ENCODE measurements around the gene CES3. TPM values are rescaled to one million over a fixed set of nuclear protein-coding genes. Genes with fewer than 3 reads are reported as not detected.
"Not testable (repeated sequence)": the region's sequence is repeated elsewhere in the genome, so short reads cannot be mapped to it uniquely, and the experiment has no call there.

The CES3 gene
- total and polyA plus RNA-seq, 4 donors = 0.15 to 2.4 (median 1.3) TPM

DNA sequence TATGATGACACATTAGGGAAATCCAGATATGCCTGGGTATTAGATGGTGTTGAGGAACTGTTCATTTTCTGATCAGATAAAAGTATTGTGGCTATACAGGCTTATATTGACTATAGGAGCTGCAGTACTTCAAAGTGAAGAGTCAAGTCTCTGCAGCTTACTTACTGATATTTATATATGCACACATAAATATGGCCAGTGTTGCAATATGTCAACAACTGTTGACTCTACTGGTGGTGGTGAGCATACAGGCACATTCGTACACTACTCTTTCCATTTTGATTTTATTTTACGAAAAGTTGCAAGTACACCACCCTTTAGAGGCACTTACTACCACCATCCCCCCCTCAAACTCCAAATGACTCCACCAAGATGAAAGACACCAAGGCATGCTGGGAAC, 29.4 kb upstream of the CES3 start:
- Histone ChIP-seq H3K4me1 (ENCODE audit: control insufficient read depth in 1 of 2, insufficient read depth in 2 of 2, low read length in 2 of 2) (no peaks in the 10 kb centered on the region), H3K36me3 (ENCODE audit: control insufficient read depth in 1 of 2, insufficient read depth in 2 of 2, low read length in 1 of 2) (no peaks in the 10 kb centered on the region), H3K27ac (ENCODE audit: low read depth in 1 of 2, low read length in 2 of 2) (no peak overlapping the region), H3K27me3 (ENCODE audit: control insufficient read depth in 1 of 2, insufficient read depth in 2 of 2, low read length in 1 of 2) (no peaks in the 10 kb centered on the region), H3K9me3 (ENCODE audit: control insufficient read depth, low read length) (no peaks in the 10 kb centered on the region), H3K4me3 (ENCODE audit: low read length in 2 of 2) (no peak overlapping the region)
- ATAC-seq (ENCODE audit: low FRiP score) = no peak
- 78 to 81% methylated on average over 2 of the region's 2 CpGs for WGBS, 2 donors
- no peak for DNase-seq
- intact Hi-C loops (cut with DNase I) = no loop called here

GRCh38 chr16:66932076-66932475, 29.0 kb upstream of the CES3 start:
- Histone ChIP-seq H3K27ac (ENCODE audit: low read depth in 1 of 2, low read length in 2 of 2) (no peak overlapping the region), H3K9me3 (ENCODE audit: control insufficient read depth, low read length) (no peaks in the 10 kb centered on the region), H3K4me1 (ENCODE audit: control insufficient read depth in 1 of 2, insufficient read depth in 2 of 2, low read length in 2 of 2) (no peaks in the 10 kb centered on the region), H3K27me3 (ENCODE audit: control insufficient read depth in 1 of 2, insufficient read depth in 2 of 2, low read length in 1 of 2) (no peaks in the 10 kb centered on the region), H3K36me3 (ENCODE audit: control insufficient read depth in 1 of 2, insufficient read depth in 2 of 2, low read length in 1 of 2) (no peaks in the 10 kb centered on the region), H3K4me3 (ENCODE audit: low read length in 2 of 2) (no peak overlapping the region)
- intact Hi-C loops (cut with DNase I) = no loop called here
- ATAC-seq (ENCODE audit: low FRiP score) = no peak
- WGBS, 2 donors = 77 to 84% methylated on average over 4 of the region's 4 CpGs
- no peak for DNase-seq

DNA sequence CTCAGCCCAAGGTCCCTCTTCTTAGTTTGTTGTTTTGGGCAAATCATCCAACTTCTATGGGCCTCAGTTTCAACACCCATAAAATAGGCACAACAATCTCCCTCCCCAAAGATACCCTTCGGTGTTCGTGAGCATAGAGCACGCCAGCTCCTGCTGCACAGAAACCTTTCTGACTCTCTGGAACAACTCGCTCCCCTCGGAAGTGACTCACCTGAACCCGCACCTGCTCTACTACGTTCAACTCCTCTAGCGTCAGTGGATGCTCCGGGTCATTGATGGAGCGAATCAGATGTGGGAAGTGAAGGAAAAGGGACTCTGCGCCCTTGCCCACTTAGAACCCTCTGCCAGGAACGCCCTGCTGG, 27.3 kb upstream of the CES3 start:
- H3K4me3 ChIP-seq (ENCODE audit: low read length in 2 of 2) = peak overlapping the region; percentile 31 to 58
- intact Hi-C loops (cut with DNase I) = no loop called here
- H3K4me1 ChIP-seq (ENCODE audit: control insufficient read depth in 1 of 2, insufficient read depth in 2 of 2, low read length in 2 of 2) = no peaks in the 10 kb centered on the region
- H3K36me3 ChIP-seq (ENCODE audit: control insufficient read depth in 1 of 2, insufficient read depth in 2 of 2, low read length in 1 of 2) = no peaks in the 10 kb centered on the region
- peak overlapping the region in 1 of 2 donors; percentile 30 for H3K27ac ChIP-seq (ENCODE audit: low read depth in 1 of 2, low read length in 2 of 2)
- H3K27me3 ChIP-seq (ENCODE audit: control insufficient read depth in 1 of 2, insufficient read depth in 2 of 2, low read length in 1 of 2) = no peaks in the 10 kb centered on the region
- WGBS, 2 donors = 2% methylated on average over 12 of the region's 12 CpGs
- no peak for DNase-seq
- no peaks in the 10 kb centered on the region for H3K9me3 ChIP-seq (ENCODE audit: control insufficient read depth, low read length)
- ATAC-seq (ENCODE audit: low FRiP score) = no peak

DNA sequence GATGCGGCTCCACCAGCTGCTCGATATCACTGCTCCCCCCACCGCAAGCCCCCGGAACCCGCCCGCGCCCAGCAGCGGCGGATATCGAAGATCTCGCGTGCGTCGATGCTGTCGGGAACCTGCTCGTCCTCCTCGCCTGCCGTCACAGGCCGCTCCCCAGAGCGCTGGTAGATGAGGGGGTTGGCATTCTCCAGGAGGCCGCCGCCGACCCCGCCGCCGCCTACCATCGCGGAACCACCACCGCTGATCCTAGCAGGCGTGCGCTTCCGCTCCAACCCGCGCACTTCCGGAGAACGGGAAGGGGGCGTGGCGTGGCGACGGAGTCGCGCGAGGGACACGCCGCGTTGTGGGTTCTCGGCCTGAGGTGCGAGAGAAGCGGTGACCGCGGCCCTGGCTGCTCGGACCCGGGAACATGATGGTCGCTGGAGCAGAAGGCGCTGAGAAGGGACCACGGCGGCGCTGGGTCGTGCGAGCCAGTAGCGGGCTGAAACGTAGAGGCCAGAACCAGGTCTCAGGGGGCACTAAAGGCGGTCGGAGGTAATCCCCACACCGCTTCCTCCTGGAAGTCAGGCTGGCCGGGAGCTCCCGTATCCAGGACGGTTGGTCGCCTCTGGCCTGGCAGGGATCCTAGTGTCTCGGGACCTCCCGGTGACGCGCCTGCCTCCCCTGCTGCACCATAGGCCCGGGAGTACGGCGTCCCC, 26.8 kb upstream of the CES3 start, which contains the start of gene CIAO2B:
CIAO2B (minus strand) TSS at position 265 of the 701 bp plus-strand sequence; CDS start at position 227, 38 bp downstream.
- Histone ChIP-seq H3K4me3 (ENCODE audit: low read length in 2 of 2) (peak within 1 kb of the TSS; percentile 31 to 58), H3K27ac (ENCODE audit: low read depth in 1 of 2, low read length in 2 of 2) (peak within 1 kb of the TSS in 1 of 2 donors; percentile 69), H3K9me3 (ENCODE audit: control insufficient read depth, low read length) (no peaks in the 10 kb centered on the region), H3K4me1 (ENCODE audit: control insufficient read depth in 1 of 2, insufficient read depth in 2 of 2, low read length in 2 of 2) (no peaks in the 10 kb centered on the region), H3K27me3 (ENCODE audit: control insufficient read depth in 1 of 2, insufficient read depth in 2 of 2, low read length in 1 of 2) (no peaks in the 10 kb centered on the region), H3K36me3 (ENCODE audit: control insufficient read depth in 1 of 2, insufficient read depth in 2 of 2, low read length in 1 of 2) (no peaks in the 10 kb centered on the region)
- ATAC-seq (ENCODE audit: low FRiP score) (peak; percentile 95), DNase-seq (peak; percentile 94 to 97)
- 0% methylated on average over 72 to 76 of the region's 76 CpGs for WGBS, 2 donors
- intact Hi-C loops (cut with DNase I) = no loop called here

DNA sequence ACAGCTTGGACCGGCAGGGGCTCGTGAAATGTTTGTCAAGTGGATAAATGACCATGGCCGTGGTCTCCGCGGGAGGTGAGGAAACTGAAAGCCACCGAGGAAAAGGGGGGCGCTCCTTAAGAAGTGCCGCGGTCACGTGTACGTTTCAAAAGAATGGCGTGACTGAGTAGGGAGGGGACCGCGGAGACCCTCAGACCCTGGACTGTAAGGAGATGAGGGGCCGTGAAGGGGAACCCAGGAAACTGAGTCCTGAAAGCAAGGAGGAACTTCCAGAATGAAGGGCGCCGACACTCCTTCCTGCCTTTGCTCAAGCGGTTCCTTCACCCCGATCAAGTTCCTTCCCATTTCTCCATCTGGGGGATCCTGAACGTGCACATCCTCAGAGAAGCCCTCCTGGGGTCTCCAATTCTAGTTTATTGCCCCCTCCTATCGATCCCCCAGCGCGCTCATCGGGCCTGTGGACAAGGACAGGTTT, 26.2 kb upstream of the CES3 start:
- intact Hi-C loops (cut with DNase I); DNase-seq; H3K36me3 ChIP-seq (ENCODE audit: control insufficient read depth in 1 of 2, insufficient read depth in 2 of 2, low read length in 1 of 2); H3K4me1 ChIP-seq (ENCODE audit: control insufficient read depth in 1 of 2, insufficient read depth in 2 of 2, low read length in 2 of 2); H3K27me3 ChIP-seq (ENCODE audit: control insufficient read depth in 1 of 2, insufficient read depth in 2 of 2, low read length in 1 of 2); ATAC-seq (ENCODE audit: low FRiP score); H3K9me3 ChIP-seq (ENCODE audit: control insufficient read depth, low read length): not testable (repeated sequence)
- WGBS, 2 donors = 0% methylated on average over 18 to 21 of the region's 24 CpGs
- peak overlapping the region in 1 of 2 donors; percentile 69 for H3K27ac ChIP-seq (ENCODE audit: low read depth in 1 of 2, low read length in 2 of 2)
- H3K4me3 ChIP-seq (ENCODE audit: low read length in 2 of 2) = peak overlapping the region; percentile 31 to 44

DNA sequence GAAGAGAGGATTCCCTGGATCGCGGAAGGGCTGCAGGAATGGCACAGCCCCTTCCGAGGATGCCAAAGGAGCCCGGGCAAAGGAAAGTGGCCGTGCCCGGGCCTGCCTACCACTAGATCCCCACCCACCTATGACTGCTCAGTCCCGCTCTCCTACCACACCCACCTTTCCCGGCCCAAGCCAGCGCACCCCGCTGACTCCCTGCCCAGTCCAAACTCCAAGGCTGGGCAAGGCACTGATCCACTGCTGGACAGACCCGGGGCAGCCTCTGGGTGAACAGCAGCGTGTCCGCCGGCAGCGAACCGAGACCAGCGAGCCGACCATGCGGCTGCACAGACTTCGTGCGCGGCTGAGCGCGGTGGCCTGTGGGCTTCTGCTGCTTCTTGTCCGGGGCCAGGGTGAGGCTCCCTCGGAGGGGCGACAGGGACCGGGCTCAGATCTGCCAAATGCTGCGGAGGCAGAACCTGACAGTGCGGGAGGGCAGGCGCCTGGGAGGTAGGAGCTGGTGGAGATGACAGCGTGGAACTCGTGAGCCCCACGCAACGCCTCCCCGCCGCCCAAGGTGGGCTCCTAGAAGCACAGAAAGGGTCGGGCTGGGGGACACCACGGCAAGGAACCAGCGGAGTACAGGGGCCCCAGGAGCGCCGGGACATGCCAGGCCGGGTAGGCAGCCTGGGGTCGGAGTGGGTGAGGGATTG, 25.6 kb upstream of the CES3 start, which contains the start of gene CES2:
CES2 (plus strand) TSS at position 203 of the 698 bp plus-strand sequence; CDS start at position 323, 120 bp downstream.
- Histone ChIP-seq H3K27ac (ENCODE audit: low read depth in 1 of 2, low read length in 2 of 2) (peak within 1 kb of the TSS in 1 of 2 donors; percentile 69), H3K36me3 (ENCODE audit: control insufficient read depth in 1 of 2, insufficient read depth in 2 of 2, low read length in 1 of 2) (peaks cover 0 to 2% of the 10 kb centered on the region in 2 donors), H3K4me1 (ENCODE audit: control insufficient read depth in 1 of 2, insufficient read depth in 2 of 2, low read length in 2 of 2) (no peaks in the 10 kb centered on the region), H3K9me3 (ENCODE audit: control insufficient read depth, low read length) (no peaks in the 10 kb centered on the region), H3K27me3 (ENCODE audit: control insufficient read depth in 1 of 2, insufficient read depth in 2 of 2, low read length in 1 of 2) (no peaks in the 10 kb centered on the region), H3K4me3 (ENCODE audit: low read length in 2 of 2) (peak within 1 kb of the TSS; percentile 31 to 44)
- DNase-seq (peak; percentile 80 to 90), ATAC-seq (ENCODE audit: low FRiP score) (peak; percentile 76)
- intact Hi-C loops (cut with DNase I) = no loop called here
- WGBS, 2 donors = 15 to 16% methylated on average over 41 to 44 of the region's 44 CpGs

DNA sequence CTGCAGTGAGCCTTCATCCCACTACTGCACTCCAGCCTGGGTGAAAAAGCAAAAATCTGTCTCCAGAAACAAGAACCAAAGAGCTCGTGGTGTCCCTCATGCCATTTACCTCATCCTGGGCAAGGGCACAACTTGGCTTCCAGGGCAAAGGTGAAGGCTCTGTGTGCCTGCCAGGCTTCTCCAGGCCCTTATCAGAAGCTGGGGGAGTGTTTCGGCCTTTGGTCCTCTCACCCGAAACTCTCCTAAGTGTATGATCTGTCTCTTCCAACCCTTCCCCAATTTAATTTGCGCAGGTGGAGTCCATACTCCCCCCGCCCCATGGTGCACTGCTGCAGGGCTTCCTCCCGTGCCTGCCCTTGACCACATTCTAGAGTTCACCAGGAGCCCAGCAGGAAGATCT, 24.6 kb upstream of the CES3 start:
- ATAC-seq (ENCODE audit: low FRiP score) (no peak), DNase-seq (no peak)
- Histone ChIP-seq H3K4me3 (ENCODE audit: low read length in 2 of 2) (no peak overlapping the region), H3K27ac (ENCODE audit: low read depth in 1 of 2, low read length in 2 of 2) (no peak overlapping the region), H3K36me3 (ENCODE audit: control insufficient read depth in 1 of 2, insufficient read depth in 2 of 2, low read length in 1 of 2) (peaks cover 0 to 4% of the 10 kb centered on the region in 2 donors), H3K9me3 (ENCODE audit: control insufficient read depth, low read length) (no peaks in the 10 kb centered on the region), H3K27me3 (ENCODE audit: control insufficient read depth in 1 of 2, insufficient read depth in 2 of 2, low read length in 1 of 2) (no peaks in the 10 kb centered on the region), H3K4me1 (ENCODE audit: control insufficient read depth in 1 of 2, insufficient read depth in 2 of 2, low read length in 2 of 2) (no peaks in the 10 kb centered on the region)
- WGBS, 2 donors = 81 to 82% methylated on average over 6 of the region's 6 CpGs
- intact Hi-C loops (cut with DNase I) = no loop called here

DNA sequence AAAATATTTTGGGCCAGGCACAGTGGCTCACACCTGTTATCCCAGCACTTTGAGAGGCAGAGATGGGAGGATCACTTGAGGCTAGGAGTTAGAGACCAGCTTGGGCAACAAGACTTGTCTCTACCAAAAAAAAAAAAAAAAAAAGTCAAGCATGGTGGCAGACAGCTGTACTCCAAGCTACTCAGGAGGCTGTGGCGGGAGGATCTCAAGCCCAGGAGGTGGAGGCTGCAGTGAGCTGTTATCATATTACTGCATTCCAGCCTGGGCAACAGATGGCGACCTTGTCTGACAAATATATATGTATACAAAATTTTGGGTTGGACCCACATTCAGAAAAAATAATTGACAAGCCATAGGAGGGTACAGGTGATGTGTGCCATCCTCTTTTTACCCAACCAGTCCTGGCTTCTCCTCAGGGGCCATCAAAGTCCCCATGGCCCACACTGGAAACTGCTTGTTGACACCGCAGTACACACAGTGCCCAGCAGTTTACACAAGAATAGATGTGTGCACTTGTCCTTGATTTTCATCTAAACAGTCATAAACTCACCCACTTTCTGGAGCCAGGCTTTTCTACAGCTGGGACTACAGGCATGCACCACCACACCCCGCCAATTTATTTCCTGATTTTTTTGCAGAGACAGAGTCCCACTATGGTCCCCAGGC, 24.0 kb upstream of the CES3 start:
- Histone ChIP-seq H3K36me3 (ENCODE audit: control insufficient read depth in 1 of 2, insufficient read depth in 2 of 2, low read length in 1 of 2) (peaks cover 0 to 4% of the 10 kb centered on the region in 2 donors), H3K27me3 (ENCODE audit: control insufficient read depth in 1 of 2, insufficient read depth in 2 of 2, low read length in 1 of 2) (no peaks in the 10 kb centered on the region), H3K9me3 (ENCODE audit: control insufficient read depth, low read length) (no peaks in the 10 kb centered on the region), H3K27ac (ENCODE audit: low read depth in 1 of 2, low read length in 2 of 2) (no peak overlapping the region), H3K4me3 (ENCODE audit: low read length in 2 of 2) (no peak overlapping the region), H3K4me1 (ENCODE audit: control insufficient read depth in 1 of 2, insufficient read depth in 2 of 2, low read length in 2 of 2) (no peaks in the 10 kb centered on the region)
- no peak for DNase-seq
- ATAC-seq (ENCODE audit: low FRiP score) = no peak
- 81 to 95% methylated on average over 4 of the region's 4 CpGs for WGBS, 2 donors
- intact Hi-C loops (cut with DNase I) = no loop called here
